Small intestine (tissue), 7 donors: Measurements from ENCODE around the gene ARMC6. TPM values are rescaled to one million over a fixed set of nuclear protein-coding genes. Genes with fewer than 3 reads are reported as not detected.

ENCODE experiments used
- DNase-seq, 2 donors: peaks; one replicate each; pipeline versions ENCODE4 v3.0.0 to v3.0.0-alpha.2; 2013
- FAIRE-seq: peaks from 2 replicates; lab custom pipeline; 2012; peaks lifted over from hg19 to GRCh38; lab: Jason Lieb, UNC
- H3K27ac ChIP-seq, 3 donors: one replicate each; pipeline ENCODE4 v1.5.1; 2013; ENCODE audit warnings: low read length in 2 of 3, mild to moderate bottlenecking in 2 of 3, control low read depth in 1 of 3, inconsistent platforms in 1 of 3, low read depth in 1 of 3, moderate library complexity in 1 of 3
- H3K27me3 ChIP-seq, 3 donors: one replicate each; pipeline ENCODE4 v1.6.1; 2013; ENCODE audit warnings: low read length in 3 of 3, inconsistent platforms in 1 of 3; ENCODE audit not compliant: control insufficient read depth in 3 of 3, insufficient read depth in 3 of 3
- H3K36me3 ChIP-seq, 3 donors: one replicate each; pipeline ENCODE4 v1.6.1; 2013; ENCODE audit warnings: low read length in 3 of 3, inconsistent platforms in 1 of 3, low read depth in 1 of 3, mild to moderate bottlenecking in 1 of 3, moderate library complexity in 1 of 3; ENCODE audit not compliant: control insufficient read depth in 3 of 3, insufficient read depth in 2 of 3
- H3K4me1 ChIP-seq, 3 donors: one replicate each; pipeline ENCODE4 v1.6.1; 2013; ENCODE audit warnings: low read length in 2 of 3, inconsistent platforms in 1 of 3, low read depth in 1 of 3, mild to moderate bottlenecking in 1 of 3, moderate library complexity in 1 of 3; ENCODE audit not compliant: control insufficient read depth in 3 of 3, insufficient read depth in 2 of 3
- H3K4me3 ChIP-seq, 3 donors: one replicate each; pipeline ENCODE4 v1.5.1; 2013; ENCODE audit warnings: low read length in 3 of 3, control low read depth in 1 of 3, inconsistent platforms in 1 of 3, low read depth in 1 of 3, mild to moderate bottlenecking in 1 of 3, moderate library complexity in 1 of 3
- H3K9me3 ChIP-seq, 2 donors: one replicate each; pipeline ENCODE4 v1.6.1; 2013; ENCODE audit warnings: low read depth in 1 of 2, low read length in 1 of 2; ENCODE audit not compliant: control insufficient read depth in 2 of 2, insufficient read depth in 1 of 2
- WGBS, 3 donors: extraction: QIAGEN DNeasy Blood & Tissue Kit; methylation state at CpG; one replicate each; pipeline ENCODE4 v1.1.7; 2013; 5-methylcytosine and 5-hydroxymethylcytosine counted together
- polyA plus RNA-seq, 4 donors: library from polyadenylated mRNA; stranded (reverse) in 3 of 4; unstranded in 1 of 4; fragments of 200-250 nt in 3 of 4; fragments of 120-200 nt in 1 of 4; gene quantifications; one replicate each; pipeline versions ENCODE4 v1.2.1 to v1.2.3, GENCODE V29; 2013
- donor health status: healthy with polysubstance abuse.
- donor health status: control.
- donor health status: control.
- donor health status: Bipolar disorder and iron deficiency.
- donor health status: healthy.

Gene ARMC6
- polyA plus RNA-seq, 4 donors, result 17.4 to 25.1 (median 21.2) TPM

DNA sequence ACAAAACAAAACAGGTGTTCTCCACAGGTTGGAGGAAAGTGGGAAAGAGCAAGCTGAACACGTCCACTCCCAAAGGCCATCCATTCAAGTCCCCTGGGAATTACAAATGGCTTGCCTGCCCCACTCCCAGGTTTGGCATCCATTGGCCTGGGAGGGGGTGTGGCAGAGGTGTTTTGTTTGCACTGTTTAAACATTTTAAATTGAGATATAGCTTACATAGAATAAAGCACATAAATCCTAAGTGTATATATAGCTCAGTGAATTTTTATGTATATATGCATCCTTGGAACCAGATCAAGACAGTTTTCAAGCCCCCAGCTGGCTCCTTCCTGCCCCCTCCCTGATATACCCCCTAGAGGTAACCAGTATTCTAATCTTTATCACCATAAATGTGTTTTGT is 43.1 kb downstream of the ARMC6 start:
- FAIRE-seq, result no peak
- H3K27ac ChIP-seq, result no peak overlapping the region

DNA sequence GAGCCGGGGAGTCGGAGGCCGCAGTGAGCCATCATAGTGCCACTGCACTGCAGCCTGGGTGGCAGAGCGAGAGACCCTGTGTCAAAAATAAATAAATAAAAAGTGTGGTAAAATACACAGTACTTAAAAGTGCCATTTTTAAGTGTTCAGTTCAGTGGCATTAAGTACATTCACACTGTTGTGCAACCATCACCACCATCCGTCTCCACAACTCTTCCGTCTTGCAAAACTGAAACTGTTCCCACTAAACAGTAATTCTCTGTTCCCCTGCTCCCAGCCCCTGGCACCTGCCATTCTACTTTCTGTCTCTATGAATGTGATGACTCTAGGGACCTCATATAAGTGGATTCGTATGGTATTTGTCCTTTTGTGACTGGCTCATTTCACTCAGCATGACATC is 43.7 kb downstream of the ARMC6 start:
- H3K4me1 ChIP-seq, result peaks cover 0 to 5% (median 0%) of the 10 kb centered on the region in 3 donors
- WGBS, 3 donors, result 90 to 98% (median 94%) methylated on average over 7 of the region's 7 CpGs

More for the DNA sequence above, 43.1 kb downstream of the ARMC6 start:
- H3K27me3 ChIP-seq, result no peaks in the 10 kb centered on the region
- DNase-seq, result no peak
- H3K36me3 ChIP-seq, result peaks cover 0 to 19% (median 0%) of the 10 kb centered on the region in 3 donors
- H3K4me1 ChIP-seq, result peaks cover 0 to 5% (median 0%) of the 10 kb centered on the region in 3 donors
- no peak overlapping the region for H3K4me3 ChIP-seq
- 80 to 100% (median 100%) methylated on average over 1 of the region's 1 CpG for WGBS, 3 donors
- H3K9me3 ChIP-seq, result no peaks in the 10 kb centered on the region

DNA sequence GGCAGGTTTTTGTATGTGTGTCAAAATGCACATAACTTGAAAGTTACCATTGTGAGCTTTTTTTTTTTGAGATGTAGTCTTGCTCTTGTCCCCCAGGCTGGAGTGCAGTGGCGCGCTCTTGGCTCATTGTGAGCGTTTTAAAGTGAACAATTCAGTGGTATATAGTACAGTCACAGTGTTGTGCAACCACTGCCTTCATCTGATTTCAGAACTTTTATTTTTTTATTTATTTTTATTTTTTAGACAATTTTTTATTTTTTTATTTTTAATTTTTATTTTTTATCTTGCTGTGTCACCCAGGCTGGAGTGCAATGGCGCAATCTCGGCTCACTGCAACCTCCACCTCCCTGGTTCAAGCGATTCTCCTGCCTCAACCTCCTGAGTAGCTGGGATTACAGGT is 45.4 kb downstream of the ARMC6 start:
- no peak for FAIRE-seq
- Histone ChIP-seq H3K27ac (no peak overlapping the region), H3K36me3 (peaks cover 0 to 26% (median 0%) of the 10 kb centered on the region in 3 donors), H3K27me3 (no peaks in the 10 kb centered on the region), H3K9me3 (no peaks in the 10 kb centered on the region), H3K4me1 (peaks cover 0 to 5% (median 0%) of the 10 kb centered on the region in 3 donors), H3K4me3 (no peak overlapping the region)
- 97 to 98% (median 98%) methylated on average over 6 of the region's 6 CpGs for WGBS, 3 donors
- no peak for DNase-seq

More for the DNA sequence above, 43.7 kb downstream of the ARMC6 start:
- no peak for DNase-seq
- H3K9me3 ChIP-seq, result no peaks in the 10 kb centered on the region
- peaks cover 0 to 19% (median 0%) of the 10 kb centered on the region in 3 donors for H3K36me3 ChIP-seq
- no peaks in the 10 kb centered on the region for H3K27me3 ChIP-seq
- no peak overlapping the region for H3K27ac ChIP-seq
- no peak for FAIRE-seq
- H3K4me3 ChIP-seq, result no peak overlapping the region

DNA sequence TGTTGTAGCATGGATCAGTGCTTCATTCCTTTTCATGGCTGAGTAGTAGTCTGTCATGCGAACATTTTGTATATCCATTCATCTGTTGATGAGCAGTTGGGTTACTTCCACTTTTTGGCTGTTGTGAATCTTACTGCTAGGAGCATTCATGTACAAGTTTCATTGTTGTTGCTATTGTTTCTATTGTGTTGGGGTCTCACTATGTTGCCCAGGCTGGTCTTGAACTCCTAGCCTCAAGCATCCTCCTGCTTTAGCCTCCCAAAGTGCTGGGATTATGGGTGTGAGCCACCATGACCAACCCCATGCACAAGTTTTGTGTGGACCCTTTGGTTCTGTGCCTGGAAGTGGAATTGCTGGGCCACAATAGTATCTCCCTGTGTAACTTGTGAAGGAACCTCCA is 46.2 kb downstream of the ARMC6 start:
- DNase-seq, result no peak
- H3K27me3 ChIP-seq, result no peaks in the 10 kb centered on the region
- H3K36me3 ChIP-seq, result peaks cover 0 to 26% (median 0%) of the 10 kb centered on the region in 3 donors
- H3K9me3 ChIP-seq, result no peaks in the 10 kb centered on the region
- H3K4me3 ChIP-seq, result no peak overlapping the region
- FAIRE-seq, result no peak
- 96 to 100% (median 96%) methylated on average over 1 of the region's 1 CpG for WGBS, 3 donors
- H3K4me1 ChIP-seq, result no peaks in the 10 kb centered on the region
- H3K27ac ChIP-seq, result no peak overlapping the region

DNA sequence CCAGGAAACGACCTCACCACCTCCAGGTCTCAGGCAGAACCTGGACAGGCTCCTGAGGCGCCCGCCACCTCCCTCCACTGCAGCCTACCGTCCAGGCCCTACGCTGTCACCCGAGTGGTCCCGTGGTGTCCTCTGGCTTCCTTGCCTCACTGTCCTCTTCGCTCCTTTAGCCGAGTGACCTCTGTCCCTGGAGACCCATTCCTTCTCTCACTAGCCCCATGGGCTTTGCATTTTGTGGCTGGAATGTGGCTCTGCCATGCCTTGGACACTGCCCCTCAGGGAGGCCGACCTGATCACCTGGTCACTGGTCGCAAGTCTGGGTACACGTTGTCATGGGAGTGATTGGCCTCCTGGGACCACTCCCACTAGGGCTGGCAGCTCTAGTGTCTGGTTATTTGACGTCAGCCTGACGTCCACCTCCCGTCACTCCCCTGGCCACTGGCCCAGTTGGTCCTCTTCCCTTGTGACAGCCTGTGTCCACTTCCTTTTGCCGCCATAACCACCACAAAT is 48.3 kb downstream of the ARMC6 start:
- 78 to 87% (median 83%) methylated on average over 16 of the region's 16 CpGs for WGBS, 3 donors
- no peaks in the 10 kb centered on the region for H3K27me3 ChIP-seq
- H3K27ac ChIP-seq, result no peak overlapping the region
- peaks cover 0 to 20% (median 0%) of the 10 kb centered on the region in 3 donors for H3K36me3 ChIP-seq
- no peak overlapping the region for H3K4me3 ChIP-seq
- H3K4me1 ChIP-seq, result no peaks in the 10 kb centered on the region
- H3K9me3 ChIP-seq, result no peaks in the 10 kb centered on the region
- DNase-seq (no peak), FAIRE-seq (no peak)

DNA sequence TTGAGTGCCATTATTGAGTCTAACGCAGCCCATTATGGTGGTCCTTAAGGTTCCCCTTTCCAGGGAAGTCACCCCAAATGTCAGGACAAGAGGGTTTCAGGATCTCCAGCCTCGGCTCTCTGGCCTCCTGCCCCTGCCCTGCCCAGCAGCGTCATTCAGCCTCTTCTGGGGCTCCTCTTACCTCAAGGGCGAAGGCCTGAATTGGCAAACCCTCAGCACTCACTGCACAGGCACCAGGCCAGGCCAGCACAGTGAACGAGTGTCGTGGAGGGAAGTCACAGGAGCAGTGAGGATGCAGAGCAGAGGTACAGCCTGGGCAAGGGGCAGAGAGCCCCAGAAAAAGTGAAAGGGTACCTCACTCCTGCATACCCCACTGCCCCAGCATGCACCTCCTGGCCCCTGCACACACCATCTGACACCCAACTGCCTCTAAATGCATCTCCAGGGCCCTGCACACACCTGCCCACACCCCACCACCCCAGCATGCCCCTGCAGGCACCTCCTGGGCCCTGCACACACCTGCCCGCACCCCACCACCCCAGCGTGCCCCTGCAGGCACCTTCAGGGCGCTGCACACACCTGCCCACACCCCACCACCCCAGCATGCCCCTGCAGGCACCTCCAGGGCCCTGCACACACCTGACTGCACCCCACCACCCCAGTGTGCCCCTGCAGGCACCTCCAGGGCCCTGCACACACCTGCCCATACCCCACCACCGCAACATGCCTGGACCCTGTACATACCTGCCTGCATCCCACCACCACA is 50.2 kb downstream of the ARMC6 start:
- no peak for FAIRE-seq
- peaks cover 0 to 21% (median 0%) of the 10 kb centered on the region in 3 donors for H3K36me3 ChIP-seq
- H3K4me3 ChIP-seq, result no peak overlapping the region
- no peaks in the 10 kb centered on the region for H3K9me3 ChIP-seq
- H3K27me3 ChIP-seq, result no peaks in the 10 kb centered on the region
- DNase-seq, result no peak
- no peak overlapping the region for H3K27ac ChIP-seq
- no peaks in the 10 kb centered on the region for H3K4me1 ChIP-seq
- 89 to 92% (median 91%) methylated on average over 10 of the region's 10 CpGs for WGBS, 3 donors

DNA sequence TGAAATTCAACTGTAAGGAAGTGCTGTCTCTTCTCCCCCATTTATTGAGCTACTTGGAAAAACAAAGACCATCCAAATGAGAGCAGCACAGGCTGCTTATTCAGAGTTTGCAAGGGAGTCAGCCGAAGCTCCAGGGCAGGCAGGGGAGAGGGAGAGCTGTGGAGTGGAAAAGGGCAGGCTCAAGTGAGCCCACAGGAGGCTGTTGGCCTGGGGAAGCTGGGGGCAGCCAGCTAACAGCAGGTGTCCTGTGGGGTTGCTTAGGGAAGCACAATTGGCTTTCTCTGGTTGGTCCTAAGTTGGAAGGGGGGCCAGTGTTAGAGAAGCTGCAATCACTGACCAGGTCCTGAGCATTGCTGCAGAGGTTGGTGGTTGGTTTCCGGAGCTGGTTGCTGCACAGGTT is 54.3 kb downstream of the ARMC6 start:
- H3K36me3 ChIP-seq, result peaks cover 0 to 20% (median 0%) of the 10 kb centered on the region in 3 donors

DNA sequence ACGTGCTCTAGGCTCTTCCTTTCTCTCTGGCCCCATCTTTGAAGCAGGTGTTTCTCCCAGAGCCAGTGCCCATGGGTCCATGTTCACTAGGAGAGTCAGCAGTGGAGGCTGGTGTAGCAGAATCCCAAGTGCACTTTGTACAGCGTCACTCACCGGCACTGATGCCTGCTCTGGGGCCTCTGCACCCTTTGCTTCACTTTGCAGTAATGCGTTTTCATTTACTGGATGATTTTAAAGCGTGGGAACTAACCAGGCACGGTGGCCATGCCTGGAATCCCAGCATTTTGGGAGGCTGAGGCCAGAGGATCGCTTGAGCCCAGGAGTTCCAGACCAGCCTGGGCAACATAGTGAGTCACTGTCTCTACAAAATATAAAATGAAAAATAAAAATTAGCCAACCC is 61.1 kb downstream of the ARMC6 start:
- 32 to 71% (median 62%) methylated on average over 7 of the region's 7 CpGs for WGBS, 3 donors
- Histone ChIP-seq H3K9me3 (no peaks in the 10 kb centered on the region), H3K27ac (peak overlapping the region in 2 of 3 donors; percentile 4 to 72), H3K27me3 (no peaks in the 10 kb centered on the region), H3K4me3 (no peak overlapping the region), H3K4me1 (peaks cover 0 to 47% (median 9%) of the 10 kb centered on the region in 3 donors), H3K36me3 (peaks cover 0 to 38% (median 0%) of the 10 kb centered on the region in 3 donors)
- peak; percentile 47 to 70 for DNase-seq
- no peak for FAIRE-seq

More for the DNA sequence above, 54.3 kb downstream of the ARMC6 start:
- DNase-seq, result no peak
- FAIRE-seq, result no peak
- H3K4me3 ChIP-seq, result no peak overlapping the region
- WGBS, 3 donors, result 88 to 94% (median 90%) methylated on average over 2 of the region's 2 CpGs
- H3K27me3 ChIP-seq, result no peaks in the 10 kb centered on the region
- H3K4me1 ChIP-seq, result no peaks in the 10 kb centered on the region
- no peak overlapping the region for H3K27ac ChIP-seq
- no peaks in the 10 kb centered on the region for H3K9me3 ChIP-seq
